Measurements from ENCODE around the gene FCER1G. TPM values are rescaled to one million over a fixed set of nuclear protein-coding genes. Genes with fewer than 3 reads are reported as not detected.

The FCER1G gene
- total and polyA plus RNA-seq, 9 of the 15 experiments (the other 6 are each of a cell fraction or from before 2014, with no cell fraction given) = 0.15 to 0.69 (median 0.31) TPM; not detected in 2

GRCh38 chr1:161177112-161177935 is 37.8 kb upstream of the FCER1G start, which contains the start of gene B4GALT3 (continued):
- TF ChIP-seq CEBPZ (IDR thresholded peaks at IDR 0.05; ENCODE audit: borderline replicate concordance, low read depth, low read length) = no peak
- TF ChIP-seq CCNT2 (IDR thresholded peaks at IDR 0.05; ENCODE audit: borderline replicate concordance, extremely low read depth, insufficient read length, low read depth, low read length) = peak; percentile 49
- no peak for TF ChIP-seq ILF3 (IDR thresholded peaks at IDR 0.05; ENCODE audit: borderline replicate concordance)
- no peak for TF ChIP-seq ZC3H11A (IDR thresholded peaks at IDR 0.05; ENCODE audit: low read depth, low read length)
- no peak for TF ChIP-seq ZFPM2 (CRISPR knock-in tag; IDR thresholded peaks at IDR 0.05)
- no peak for TF ChIP-seq ESRRB (CRISPR knock-in tag; IDR thresholded peaks at IDR 0.05; ENCODE audit: borderline replicate concordance)
- 0 out of 2 replicates have a peak, but pooled peaks have one; percentile 50 for TF ChIP-seq THRAP3 (IDR thresholded peaks at IDR 0.05; ENCODE audit: borderline replicate concordance)
- peak; percentile 86; the same call in 1 of the 2 replicates for TF ChIP-seq ZNF766 (CRISPR knock-in tag; conservative IDR thresholded peaks at IDR 0.05)
- TF ChIP-seq SAFB (IDR thresholded peaks at IDR 0.05; ENCODE audit: borderline replicate concordance, low read depth, low read length) = no peak
- no peak for TF ChIP-seq ZNF384 (IDR thresholded peaks at IDR 0.05; ENCODE audit: low read depth, low read length)
- TF ChIP-seq IFI16 (CRISPR knock-in tag; IDR thresholded peaks at IDR 0.05) = no peak
- no peak for TF ChIP-seq NFXL1 (CRISPR knock-in tag; IDR thresholded peaks at IDR 0.05)
- TF ChIP-seq KLF1 (tag; IDR thresholded peaks at IDR 0.05) = no peak; the same call in 1 of the 2 replicates
- no peak for TF ChIP-seq ZNF77 (CRISPR knock-in tag; IDR thresholded peaks at IDR 0.05)
- TF ChIP-seq FOXM1 (IDR thresholded peaks at IDR 0.05; ENCODE audit: low read depth) = no peak
- no peak for TF ChIP-seq FOXM1 (CRISPR knock-in tag; IDR thresholded peaks at IDR 0.05; ENCODE audit: low read depth)
- TF ChIP-seq MTA3 (IDR thresholded peaks at IDR 0.05; ENCODE audit: borderline replicate concordance) = peak; percentile 90
- peak; percentile 96 for TF ChIP-seq BRD9 (IDR thresholded peaks at IDR 0.05; ENCODE audit: low read depth, partially characterized antibody)
- no peak for TF ChIP-seq ZNF282 (CRISPR knock-in tag; IDR thresholded peaks at IDR 0.05)
- TF ChIP-seq CC2D1A (IDR thresholded peaks at IDR 0.05) = peak; percentile 75
- no peak for TF ChIP-seq HMG20B (CRISPR knock-in tag; IDR thresholded peaks at IDR 0.05)
- TF ChIP-seq, protein P1, sequence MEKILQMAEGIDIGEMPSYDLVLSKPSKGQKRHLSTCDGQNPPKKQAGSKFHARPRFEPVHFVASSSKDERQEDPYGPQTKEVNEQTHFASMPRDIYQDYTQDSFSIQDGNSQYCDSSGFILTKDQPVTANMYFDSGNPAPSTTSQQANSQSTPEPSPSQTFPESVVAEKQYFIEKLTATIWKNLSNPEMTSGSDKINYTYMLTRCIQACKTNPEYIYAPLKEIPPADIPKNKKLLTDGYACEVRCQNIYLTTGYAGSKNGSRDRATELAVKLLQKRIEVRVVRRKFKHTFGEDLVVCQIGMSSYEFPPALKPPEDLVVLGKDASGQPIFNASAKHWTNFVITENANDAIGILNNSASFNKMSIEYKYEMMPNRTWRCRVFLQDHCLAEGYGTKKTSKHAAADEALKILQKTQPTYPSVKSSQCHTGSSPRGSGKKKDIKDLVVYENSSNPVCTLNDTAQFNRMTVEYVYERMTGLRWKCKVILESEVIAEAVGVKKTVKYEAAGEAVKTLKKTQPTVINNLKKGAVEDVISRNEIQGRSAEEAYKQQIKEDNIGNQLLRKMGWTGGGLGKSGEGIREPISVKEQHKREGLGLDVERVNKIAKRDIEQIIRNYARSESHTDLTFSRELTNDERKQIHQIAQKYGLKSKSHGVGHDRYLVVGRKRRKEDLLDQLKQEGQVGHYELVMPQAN (IDR thresholded peaks at IDR 0.05; ENCODE audit: borderline replicate concordance) = peak; percentile 91
- no peak for TF ChIP-seq ZNF165 (CRISPR knock-in tag; IDR thresholded peaks at IDR 0.05; ENCODE audit: borderline replicate concordance)
- TF ChIP-seq RBFOX2 (IDR thresholded peaks at IDR 0.05; ENCODE audit: low read depth, low read length) = peak; percentile 95
- TF ChIP-seq ZNF134 (CRISPR knock-in tag; conservative IDR thresholded peaks at IDR 0.05) = peak; percentile 90
- TF ChIP-seq TAL1 (IDR thresholded peaks at IDR 0.05) = 0 out of 2 replicates have a peak, but pooled peaks have one; percentile 3
